Measurements from ENCODE around the gene ACY1.

DNA sequence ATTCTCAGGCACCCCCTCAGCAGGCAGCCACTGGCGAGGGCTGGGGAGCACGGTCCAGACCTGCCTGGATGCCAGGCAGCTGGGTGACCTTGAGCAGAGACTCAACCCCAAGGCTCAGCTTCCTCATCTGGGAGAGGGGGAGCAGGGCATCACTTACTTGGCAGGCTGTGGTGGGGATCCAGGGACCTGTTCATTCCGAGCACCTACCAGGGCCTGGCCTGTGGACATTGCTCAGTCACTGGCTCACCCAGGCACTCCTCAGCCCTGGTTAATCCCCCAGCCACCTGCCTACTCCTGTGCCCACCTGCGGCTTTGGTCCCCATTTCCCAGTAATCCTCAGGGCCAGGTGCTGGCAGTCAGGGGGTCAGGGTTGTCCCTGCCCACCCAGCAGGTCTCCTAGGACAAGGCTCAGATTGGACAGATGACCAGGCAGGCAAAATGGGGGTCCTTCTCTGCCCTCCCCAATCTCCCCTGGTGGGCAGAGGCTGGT is 21.6 kb downstream of the ACY1 start:
- TF ChIP-seq ZFP3 (CRISPR knock-in tag; IDR thresholded peaks at IDR 0.05), result no peak
- TF ChIP-seq ZNF70 (CRISPR knock-in tag; IDR thresholded peaks at IDR 0.05), result no peak
- no peak for TF ChIP-seq PATZ1 (CRISPR knock-in tag; IDR thresholded peaks at IDR 0.05; ENCODE audit: borderline replicate concordance)
